DND-41 (cell line): ENCODE results near the gene APLF.

Experiments used
- EZH2 ChIP-seq: IDR thresholded peaks from 3 replicates; pipeline ENCODE4 v1.6.1; 2012; ENCODE audit warnings: borderline replicate concordance, low read depth, mild to moderate bottlenecking, moderate library complexity, low read length, inconsistent platforms; ENCODE audit not compliant: severe bottlenecking
- TF ChIP-seq, protein P1 (sequence below): IDR thresholded peaks from 2 replicates; pipeline ENCODE4 v1.5.1; 2012; ENCODE audit warnings: borderline replicate concordance, low read length, moderate library complexity, mild to moderate bottlenecking; ENCODE audit not compliant: poor library complexity, severe bottlenecking; ENCODE audit errors: extremely low read depth

DNA sequence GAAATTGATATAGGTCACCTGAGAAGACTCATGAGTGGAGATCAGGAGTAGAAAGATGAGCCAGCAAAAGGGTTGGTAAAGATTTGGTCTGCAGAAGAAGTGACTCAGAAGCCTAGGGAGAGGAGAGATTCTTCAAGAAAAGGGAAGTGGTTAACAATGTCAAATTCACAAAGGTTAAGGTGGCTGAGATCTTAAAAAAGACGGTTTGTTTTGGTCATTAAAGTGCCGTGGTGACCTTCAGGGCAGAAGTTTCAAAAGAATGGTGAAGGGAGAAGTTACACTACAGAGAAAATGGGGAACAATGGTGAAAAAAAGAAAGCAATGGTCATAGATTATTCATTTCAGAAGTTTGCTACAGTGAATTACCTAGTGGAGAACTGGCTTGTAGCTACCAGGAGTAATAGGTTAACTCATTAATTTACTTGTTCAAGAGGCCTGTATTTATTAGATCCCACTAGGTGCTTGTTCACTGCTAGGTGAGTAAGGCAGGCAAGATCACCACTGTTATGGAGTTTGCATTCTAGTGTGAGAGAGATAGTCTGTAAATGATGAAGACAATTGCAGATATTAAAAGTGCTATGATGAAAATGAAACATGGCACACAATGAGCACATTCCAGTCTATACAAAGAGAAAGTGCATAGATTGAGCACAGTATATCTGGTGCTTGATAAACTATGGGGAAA, 43.3 kb upstream of the APLF start:
- TF ChIP-seq, protein P1, sequence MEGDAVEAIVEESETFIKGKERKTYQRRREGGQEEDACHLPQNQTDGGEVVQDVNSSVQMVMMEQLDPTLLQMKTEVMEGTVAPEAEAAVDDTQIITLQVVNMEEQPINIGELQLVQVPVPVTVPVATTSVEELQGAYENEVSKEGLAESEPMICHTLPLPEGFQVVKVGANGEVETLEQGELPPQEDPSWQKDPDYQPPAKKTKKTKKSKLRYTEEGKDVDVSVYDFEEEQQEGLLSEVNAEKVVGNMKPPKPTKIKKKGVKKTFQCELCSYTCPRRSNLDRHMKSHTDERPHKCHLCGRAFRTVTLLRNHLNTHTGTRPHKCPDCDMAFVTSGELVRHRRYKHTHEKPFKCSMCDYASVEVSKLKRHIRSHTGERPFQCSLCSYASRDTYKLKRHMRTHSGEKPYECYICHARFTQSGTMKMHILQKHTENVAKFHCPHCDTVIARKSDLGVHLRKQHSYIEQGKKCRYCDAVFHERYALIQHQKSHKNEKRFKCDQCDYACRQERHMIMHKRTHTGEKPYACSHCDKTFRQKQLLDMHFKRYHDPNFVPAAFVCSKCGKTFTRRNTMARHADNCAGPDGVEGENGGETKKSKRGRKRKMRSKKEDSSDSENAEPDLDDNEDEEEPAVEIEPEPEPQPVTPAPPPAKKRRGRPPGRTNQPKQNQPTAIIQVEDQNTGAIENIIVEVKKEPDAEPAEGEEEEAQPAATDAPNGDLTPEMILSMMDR: no peak
- no peak for TF ChIP-seq EZH2
